Testis (tissue), 3 donors: ENCODE data around the gene RAPSN. TPM values are rescaled to one million over a fixed set of nuclear protein-coding genes. Genes with fewer than 3 reads are reported as not detected.

Source experiments
- DNase-seq: peaks from one replicate; pipeline ENCODE4 v3.0.0-alpha.2; 2019
- H3K27ac ChIP-seq, 2 donors: fragments of 200-600 bp; sonication (generic); one replicate each; pipeline ENCODE4 v1.5.1; 2019
- H3K27me3 ChIP-seq: fragments of 200-600 bp; sonication (generic); one replicate; pipeline ENCODE4 v1.5.1; 2019
- H3K36me3 ChIP-seq: fragments of 200-600 bp; sonication (generic); one replicate; pipeline ENCODE4 v1.5.1; 2017; ENCODE audit warnings: low read depth; ENCODE audit errors: missing control alignments
- H3K4me1 ChIP-seq: fragments of 200-600 bp; sonication (generic); one replicate; pipeline ENCODE4 v1.5.1; 2019
- H3K4me3 ChIP-seq, 2 donors: fragments of 200-600 bp; sonication (generic); one replicate each; pipeline ENCODE4 v1.5.1; 2017 to 2019
- H3K9me3 ChIP-seq: fragments of 200-600 bp; sonication (generic); one replicate; pipeline ENCODE4 v1.5.1; 2017
- POLR2A ChIP-seq: fragments of 450-650 bp; IDR thresholded peaks from one replicate; pipeline ENCODE4 v1.6.1; 2017; ENCODE audit warnings: antibody characterized with exemption, mild to moderate bottlenecking, moderate library complexity
- WGBS, 2 donors: methylation state at CpG; one replicate each; pipeline ENCODE4 v1.1.5; 2018; 5-methylcytosine and 5-hydroxymethylcytosine counted together
- intact Hi-C: fragments of 100-400 bp; cut with DNase I; formaldehyde crosslinking; loops from one replicate; pipeline ENCODE4 v1.15.1; 2023; ENCODE audit warnings: low total_unique reads
- polyA plus RNA-seq: library from polyadenylated mRNA; stranded (reverse); fragments of 350-450 nt; fragmentation: Illumina TruSeq; extraction: RNeasy Lipid Tissue Mini Kit (QIAGEN cat#74804); gene quantifications from one replicate; pipeline ENCODE4 v1.2.3, GENCODE V29; 2014; ENCODE audit warnings: low read depth, low replicate concordance; ENCODE audit not compliant: insufficient read depth
- total RNA-seq, 2 donors: library from RNA; depleted of rRNA; stranded (reverse); fragments of >200 nt; gene quantifications; one replicate each; pipeline ENCODE4 v1.2.3, GENCODE V29; 2016
- TF ChIP-seq, protein P1 (sequence below), 3 experiments: fragments of 450-650 bp in 2 of 3; fragments of 200-600 bp in 1 of 3; sonication (generic) in 1 of 3; IDR thresholded peaks; one replicate each; pipeline ENCODE4 v1.5.1; 2016 to 2019; ENCODE audit warnings: antibody characterized with exemption in 3 of 3, mild to moderate bottlenecking in 2 of 3, moderate library complexity in 1 of 3

RAPSN gene
- total and polyA plus RNA-seq, 3 donors from 2014 or later, result 0.19 to 0.65 (median 0.63) TPM

DNA sequence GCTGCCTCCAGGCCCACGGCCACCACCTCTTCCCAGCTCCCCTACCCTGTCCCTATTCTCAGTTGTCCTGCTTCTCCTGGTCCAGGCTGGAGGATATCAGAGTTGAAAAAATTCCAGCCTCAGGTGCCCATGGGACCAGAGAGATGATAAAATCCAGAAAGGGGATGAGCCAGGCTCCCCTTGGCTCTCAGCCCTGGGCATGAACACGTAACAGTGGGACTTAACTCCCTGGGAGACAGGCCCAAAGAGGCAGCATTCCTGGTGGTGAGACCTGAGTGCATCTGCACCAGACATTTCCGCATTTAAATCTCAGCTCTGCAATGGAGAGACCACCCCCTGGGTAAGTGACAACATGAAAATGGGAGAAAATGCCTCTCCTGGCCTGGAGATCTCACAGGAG is 50.9 kb downstream of the RAPSN start:
- Histone ChIP-seq H3K4me1 (peaks cover 14% of the 10 kb centered on the region), H3K9me3 (no peaks in the 10 kb centered on the region), H3K4me3 (no peak overlapping the region), H3K27me3 (no peaks in the 10 kb centered on the region), H3K36me3 (no peaks in the 10 kb centered on the region), H3K27ac (no peak overlapping the region)
- WGBS, 2 donors, result 64 to 65% methylated on average over 3 of the region's 3 CpGs
- intact Hi-C loops, result no loop called here
- TF ChIP-seq, protein P1, sequence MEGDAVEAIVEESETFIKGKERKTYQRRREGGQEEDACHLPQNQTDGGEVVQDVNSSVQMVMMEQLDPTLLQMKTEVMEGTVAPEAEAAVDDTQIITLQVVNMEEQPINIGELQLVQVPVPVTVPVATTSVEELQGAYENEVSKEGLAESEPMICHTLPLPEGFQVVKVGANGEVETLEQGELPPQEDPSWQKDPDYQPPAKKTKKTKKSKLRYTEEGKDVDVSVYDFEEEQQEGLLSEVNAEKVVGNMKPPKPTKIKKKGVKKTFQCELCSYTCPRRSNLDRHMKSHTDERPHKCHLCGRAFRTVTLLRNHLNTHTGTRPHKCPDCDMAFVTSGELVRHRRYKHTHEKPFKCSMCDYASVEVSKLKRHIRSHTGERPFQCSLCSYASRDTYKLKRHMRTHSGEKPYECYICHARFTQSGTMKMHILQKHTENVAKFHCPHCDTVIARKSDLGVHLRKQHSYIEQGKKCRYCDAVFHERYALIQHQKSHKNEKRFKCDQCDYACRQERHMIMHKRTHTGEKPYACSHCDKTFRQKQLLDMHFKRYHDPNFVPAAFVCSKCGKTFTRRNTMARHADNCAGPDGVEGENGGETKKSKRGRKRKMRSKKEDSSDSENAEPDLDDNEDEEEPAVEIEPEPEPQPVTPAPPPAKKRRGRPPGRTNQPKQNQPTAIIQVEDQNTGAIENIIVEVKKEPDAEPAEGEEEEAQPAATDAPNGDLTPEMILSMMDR (IDR thresholded peaks at IDR 0.05), result no peak
- TF ChIP-seq POLR2A, result no peak
- DNase-seq, result no peak

DNA sequence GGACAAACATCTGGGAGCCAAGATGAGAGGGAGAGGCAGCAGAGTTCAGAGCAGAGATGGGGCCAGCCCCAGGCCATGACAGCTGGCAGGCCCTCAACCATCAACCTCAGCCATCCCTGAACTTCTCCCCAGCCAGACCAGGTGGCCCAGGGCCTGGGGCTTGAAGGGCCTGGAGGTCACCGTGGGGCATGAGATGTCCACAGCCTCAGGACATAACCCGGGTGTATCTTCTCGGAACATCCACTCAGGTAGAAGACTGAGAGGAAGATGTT is 53.0 kb downstream of the RAPSN start:
- no peak for DNase-seq
- intact Hi-C loops, result no loop called here
- Histone ChIP-seq H3K27me3 (no peaks in the 10 kb centered on the region), H3K4me3 (no peak overlapping the region), H3K27ac (peak overlapping the region in 1 of 2 donors; percentile 80), H3K36me3 (no peaks in the 10 kb centered on the region), H3K9me3 (no peaks in the 10 kb centered on the region), H3K4me1 (peaks cover 11% of the 10 kb centered on the region)
- TF ChIP-seq POLR2A, result no peak
- TF ChIP-seq, protein P1 (IDR thresholded peaks at IDR 0.05), result no peak
- WGBS, 2 donors, result 83 to 93% methylated on average over 3 of the region's 3 CpGs

DNA sequence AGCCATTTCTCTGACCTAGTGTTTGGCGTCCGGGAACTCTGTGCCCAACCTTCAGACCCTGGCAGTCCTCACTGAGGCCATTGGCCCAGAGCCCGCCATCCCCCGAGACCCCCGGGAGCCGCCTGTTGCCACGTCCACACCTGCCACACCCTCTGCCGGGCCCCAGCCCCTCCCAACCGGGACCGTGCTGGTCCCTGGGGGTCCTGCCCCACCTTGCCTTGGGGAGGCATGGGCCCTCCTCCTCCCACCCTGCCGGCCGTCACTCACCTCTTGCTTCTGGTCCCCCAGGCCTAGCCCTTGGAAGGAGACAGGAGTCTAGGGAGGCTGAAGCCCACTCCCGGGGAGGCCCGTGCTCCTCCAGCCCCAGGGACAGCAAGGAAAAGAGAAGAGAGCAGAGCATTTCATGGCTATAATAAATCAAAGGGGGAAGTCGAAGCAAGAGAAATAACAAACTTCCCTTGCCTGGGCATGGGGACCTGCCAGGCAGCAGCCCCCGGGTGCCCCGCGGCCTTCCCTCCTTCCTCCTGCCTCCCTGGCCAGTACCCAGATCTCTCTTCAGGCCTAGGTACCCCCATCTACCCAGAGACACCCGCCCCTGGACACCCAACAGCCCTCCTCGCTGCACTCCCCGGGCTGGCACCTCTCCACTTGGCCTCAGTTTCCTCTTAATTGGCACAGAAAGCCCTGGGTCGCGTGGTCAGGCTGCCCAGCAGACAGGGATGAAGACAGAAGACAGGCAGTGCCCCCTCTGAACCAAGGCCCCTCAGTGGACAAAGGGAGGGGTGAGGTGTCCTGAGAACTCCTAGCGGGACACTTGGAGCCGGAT is 53.5 kb downstream of the RAPSN start:
- no peak for TF ChIP-seq POLR2A
- TF ChIP-seq, protein P1 (IDR thresholded peaks at IDR 0.05), result no peak
- 69 to 79% methylated on average over 4 to 25 of the region's 25 CpGs for WGBS, 2 donors
- Histone ChIP-seq H3K4me3 (no peak overlapping the region), H3K9me3 (no peaks in the 10 kb centered on the region), H3K27me3 (no peaks in the 10 kb centered on the region), H3K4me1 (peaks cover 6% of the 10 kb centered on the region), H3K36me3 (no peaks in the 10 kb centered on the region), H3K27ac (peak overlapping the region; percentile 55 to 80)
- DNase-seq, result no peak
- intact Hi-C loops, result no loop called here

DNA sequence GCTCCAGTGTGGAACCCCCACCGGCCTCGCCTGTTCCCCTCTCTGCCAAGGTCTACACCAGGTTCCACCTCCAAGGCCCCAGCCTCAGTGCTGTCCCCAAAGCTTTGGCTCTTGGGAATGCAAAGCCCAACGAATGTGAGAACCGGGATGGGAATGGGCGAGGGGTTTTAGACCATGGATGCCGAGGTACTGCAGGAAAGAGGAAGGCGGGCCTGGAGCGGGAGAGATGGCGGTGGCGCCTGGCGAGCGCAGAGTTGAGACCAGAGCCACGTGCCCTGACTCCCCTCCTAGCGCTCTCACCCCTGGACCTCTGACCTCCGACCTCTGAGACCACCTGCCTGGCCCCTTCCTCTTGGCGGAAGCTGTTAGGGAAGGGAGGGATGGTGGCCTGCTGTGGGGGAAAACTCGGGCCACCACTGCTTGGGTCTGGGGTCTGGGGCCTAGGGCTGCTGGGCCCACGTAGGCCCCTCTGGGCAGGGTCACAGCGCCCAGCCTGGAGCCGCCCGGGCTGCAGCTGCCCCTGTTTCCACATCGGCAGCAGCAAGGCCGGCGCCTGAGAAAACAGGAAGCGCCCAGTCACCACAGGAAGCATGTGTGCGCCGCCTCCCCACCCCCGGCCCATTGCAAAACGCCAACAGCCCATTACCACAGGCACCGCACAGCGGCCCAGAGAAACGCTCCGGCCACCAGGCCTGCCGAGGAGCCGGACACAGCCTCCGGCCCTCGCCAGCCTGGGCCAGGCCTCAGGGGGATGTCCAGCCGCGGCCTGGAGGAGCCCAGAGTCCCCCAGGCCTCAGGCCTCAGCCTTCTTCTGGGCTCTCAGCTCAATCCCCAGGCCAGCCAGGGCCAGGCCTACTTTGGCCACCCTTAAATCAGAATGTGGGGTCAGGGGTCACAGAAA is 54.4 kb downstream of the RAPSN start:
- no peak for TF ChIP-seq POLR2A
- TF ChIP-seq, protein P1 (IDR thresholded peaks at IDR 0.05), result no peak
- WGBS, 2 donors, result 77 to 89% methylated on average over 25 to 35 of the region's 39 CpGs
- no peaks in the 10 kb centered on the region for H3K36me3 ChIP-seq
- no peak for DNase-seq
- H3K9me3 ChIP-seq, result no peaks in the 10 kb centered on the region
- H3K4me1 ChIP-seq, result no peaks in the 10 kb centered on the region
- intact Hi-C loops, result no loop called here
- H3K27me3 ChIP-seq, result no peaks in the 10 kb centered on the region
- H3K27ac ChIP-seq, result peak overlapping the region; percentile 55 to 80
- H3K4me3 ChIP-seq, result no peak overlapping the region
